ENCODE measurements around the gene GPR78. TPM values are rescaled to one million over a fixed set of nuclear protein-coding genes. Genes with fewer than 3 reads are reported as not detected.

The GPR78 gene
- total and polyA plus RNA-seq, 2 of the 4 experiments (the other 2 are of a cell fraction) = under 0.01 to 0.10 TPM

- TF ChIP-seq, protein P1, sequence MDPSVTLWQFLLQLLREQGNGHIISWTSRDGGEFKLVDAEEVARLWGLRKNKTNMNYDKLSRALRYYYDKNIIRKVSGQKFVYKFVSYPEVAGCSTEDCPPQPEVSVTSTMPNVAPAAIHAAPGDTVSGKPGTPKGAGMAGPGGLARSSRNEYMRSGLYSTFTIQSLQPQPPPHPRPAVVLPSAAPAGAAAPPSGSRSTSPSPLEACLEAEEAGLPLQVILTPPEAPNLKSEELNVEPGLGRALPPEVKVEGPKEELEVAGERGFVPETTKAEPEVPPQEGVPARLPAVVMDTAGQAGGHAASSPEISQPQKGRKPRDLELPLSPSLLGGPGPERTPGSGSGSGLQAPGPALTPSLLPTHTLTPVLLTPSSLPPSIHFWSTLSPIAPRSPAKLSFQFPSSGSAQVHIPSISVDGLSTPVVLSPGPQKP (IDR thresholded peaks at IDR 0.05; ENCODE audit: borderline replicate concordance, low read depth, low read length) = no peak
- TF ChIP-seq MXI1 (IDR thresholded peaks at IDR 0.05; ENCODE audit: borderline replicate concordance, low read depth, low read length) (no peak), RCOR1 (IDR thresholded peaks at IDR 0.05; ENCODE audit: insufficient replicate concordance, low read length) (no peak), BHLHE40 (IDR thresholded peaks at IDR 0.05; ENCODE audit: low read depth, low read length) (no peak)
Measured at GRCh38 chr4:8558080-8558960, 21.9 kb upstream of the GPR78 start (continued).

Data from IMR-90 (cell line).